Measurements from ENCODE around the gene CST5.

DNA sequence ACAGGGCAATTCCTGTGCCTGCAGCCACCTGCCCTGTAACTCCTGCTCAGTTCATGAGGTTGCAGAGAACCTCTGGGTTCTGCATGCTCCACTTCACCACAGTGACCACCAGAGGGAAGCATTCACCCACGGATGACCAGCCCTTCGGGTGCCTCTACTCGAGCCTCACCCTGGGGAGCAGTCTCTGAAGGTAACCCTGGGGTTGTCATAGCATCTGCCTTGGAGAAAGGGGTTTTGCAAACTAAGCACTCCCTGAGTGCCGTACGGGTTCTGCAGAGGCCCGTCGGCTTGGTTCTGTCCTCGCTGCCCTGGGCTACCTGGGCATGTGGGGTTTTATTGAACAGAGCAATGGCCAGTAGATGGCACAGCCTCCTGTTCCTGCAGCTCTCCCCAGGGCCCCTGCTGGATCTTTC, 10.2 kb upstream of the CST5 start:
- TF ChIP-seq ZFP37 (tag by site-specific recombination; IDR thresholded peaks at IDR 0.05): no peak
- TF ChIP-seq, protein P1, sequence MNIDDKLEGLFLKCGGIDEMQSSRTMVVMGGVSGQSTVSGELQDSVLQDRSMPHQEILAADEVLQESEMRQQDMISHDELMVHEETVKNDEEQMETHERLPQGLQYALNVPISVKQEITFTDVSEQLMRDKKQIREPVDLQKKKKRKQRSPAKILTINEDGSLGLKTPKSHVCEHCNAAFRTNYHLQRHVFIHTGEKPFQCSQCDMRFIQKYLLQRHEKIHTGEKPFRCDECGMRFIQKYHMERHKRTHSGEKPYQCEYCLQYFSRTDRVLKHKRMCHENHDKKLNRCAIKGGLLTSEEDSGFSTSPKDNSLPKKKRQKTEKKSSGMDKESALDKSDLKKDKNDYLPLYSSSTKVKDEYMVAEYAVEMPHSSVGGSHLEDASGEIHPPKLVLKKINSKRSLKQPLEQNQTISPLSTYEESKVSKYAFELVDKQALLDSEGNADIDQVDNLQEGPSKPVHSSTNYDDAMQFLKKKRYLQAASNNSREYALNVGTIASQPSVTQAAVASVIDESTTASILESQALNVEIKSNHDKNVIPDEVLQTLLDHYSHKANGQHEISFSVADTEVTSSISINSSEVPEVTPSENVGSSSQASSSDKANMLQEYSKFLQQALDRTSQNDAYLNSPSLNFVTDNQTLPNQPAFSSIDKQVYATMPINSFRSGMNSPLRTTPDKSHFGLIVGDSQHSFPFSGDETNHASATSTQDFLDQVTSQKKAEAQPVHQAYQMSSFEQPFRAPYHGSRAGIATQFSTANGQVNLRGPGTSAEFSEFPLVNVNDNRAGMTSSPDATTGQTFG (tag by site-specific recombination; IDR thresholded peaks at IDR 0.05; ENCODE audit: borderline replicate concordance): no peak
- TF ChIP-seq ZNF133 (tag by site-specific recombination; IDR thresholded peaks at IDR 0.05): no peak
- TF ChIP-seq, protein P2, sequence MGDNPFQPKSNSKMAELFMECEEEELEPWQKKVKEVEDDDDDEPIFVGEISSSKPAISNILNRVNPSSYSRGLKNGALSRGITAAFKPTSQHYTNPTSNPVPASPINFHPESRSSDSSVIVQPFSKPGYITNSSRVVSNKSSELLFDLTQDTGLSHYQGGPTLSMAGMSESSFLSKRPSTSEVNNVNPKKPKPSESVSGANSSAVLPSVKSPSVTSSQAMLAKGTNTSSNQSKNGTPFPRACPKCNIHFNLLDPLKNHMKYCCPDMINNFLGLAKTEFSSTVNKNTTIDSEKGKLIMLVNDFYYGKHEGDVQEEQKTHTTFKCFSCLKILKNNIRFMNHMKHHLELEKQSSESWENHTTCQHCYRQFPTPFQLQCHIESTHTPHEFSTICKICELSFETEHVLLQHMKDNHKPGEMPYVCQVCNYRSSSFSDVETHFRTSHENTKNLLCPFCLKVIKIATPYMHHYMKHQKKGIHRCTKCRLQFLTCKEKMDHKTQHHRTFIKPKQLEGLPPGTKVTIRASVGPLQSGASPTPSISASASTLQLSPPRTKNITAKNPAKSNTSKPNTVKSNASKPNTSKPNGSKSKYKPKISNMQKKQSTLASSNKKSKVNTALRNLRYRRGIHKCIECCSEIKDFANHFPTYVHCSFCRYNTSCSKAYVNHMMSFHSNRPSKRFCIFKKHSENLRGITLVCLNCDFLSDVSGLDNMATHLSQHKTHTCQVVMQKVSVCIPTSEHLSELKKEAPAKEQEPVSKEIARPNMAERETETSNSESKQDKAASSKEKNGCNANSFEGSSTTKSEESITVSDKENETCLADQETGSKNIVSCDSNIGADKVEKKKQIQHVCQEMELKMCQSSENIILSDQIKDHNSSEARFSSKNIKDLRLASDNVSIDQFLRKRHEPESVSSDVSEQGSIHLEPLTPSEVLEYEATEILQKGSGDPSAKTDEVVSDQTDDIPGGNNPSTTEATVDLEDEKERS (tag by site-specific recombination; IDR thresholded peaks at IDR 0.05): no peak
- TF ChIP-seq, protein P3, sequence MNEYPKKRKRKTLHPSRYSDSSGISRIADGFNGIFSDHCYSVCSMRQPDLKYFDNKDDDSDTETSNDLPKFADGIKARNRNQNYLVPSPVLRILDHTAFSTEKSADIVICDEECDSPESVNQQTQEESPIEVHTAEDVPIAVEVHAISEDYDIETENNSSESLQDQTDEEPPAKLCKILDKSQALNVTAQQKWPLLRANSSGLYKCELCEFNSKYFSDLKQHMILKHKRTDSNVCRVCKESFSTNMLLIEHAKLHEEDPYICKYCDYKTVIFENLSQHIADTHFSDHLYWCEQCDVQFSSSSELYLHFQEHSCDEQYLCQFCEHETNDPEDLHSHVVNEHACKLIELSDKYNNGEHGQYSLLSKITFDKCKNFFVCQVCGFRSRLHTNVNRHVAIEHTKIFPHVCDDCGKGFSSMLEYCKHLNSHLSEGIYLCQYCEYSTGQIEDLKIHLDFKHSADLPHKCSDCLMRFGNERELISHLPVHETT (tag by site-specific recombination; IDR thresholded peaks at IDR 0.05): no peak
- TF ChIP-seq ZNF837 (tag by site-specific recombination; IDR thresholded peaks at IDR 0.05): no peak
- TF ChIP-seq ZEB2 (tag by site-specific recombination; IDR thresholded peaks at IDR 0.05): no peak
- TF ChIP-seq, protein P4, sequence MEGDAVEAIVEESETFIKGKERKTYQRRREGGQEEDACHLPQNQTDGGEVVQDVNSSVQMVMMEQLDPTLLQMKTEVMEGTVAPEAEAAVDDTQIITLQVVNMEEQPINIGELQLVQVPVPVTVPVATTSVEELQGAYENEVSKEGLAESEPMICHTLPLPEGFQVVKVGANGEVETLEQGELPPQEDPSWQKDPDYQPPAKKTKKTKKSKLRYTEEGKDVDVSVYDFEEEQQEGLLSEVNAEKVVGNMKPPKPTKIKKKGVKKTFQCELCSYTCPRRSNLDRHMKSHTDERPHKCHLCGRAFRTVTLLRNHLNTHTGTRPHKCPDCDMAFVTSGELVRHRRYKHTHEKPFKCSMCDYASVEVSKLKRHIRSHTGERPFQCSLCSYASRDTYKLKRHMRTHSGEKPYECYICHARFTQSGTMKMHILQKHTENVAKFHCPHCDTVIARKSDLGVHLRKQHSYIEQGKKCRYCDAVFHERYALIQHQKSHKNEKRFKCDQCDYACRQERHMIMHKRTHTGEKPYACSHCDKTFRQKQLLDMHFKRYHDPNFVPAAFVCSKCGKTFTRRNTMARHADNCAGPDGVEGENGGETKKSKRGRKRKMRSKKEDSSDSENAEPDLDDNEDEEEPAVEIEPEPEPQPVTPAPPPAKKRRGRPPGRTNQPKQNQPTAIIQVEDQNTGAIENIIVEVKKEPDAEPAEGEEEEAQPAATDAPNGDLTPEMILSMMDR (tag by site-specific recombination; IDR thresholded peaks at IDR 0.05): peak; percentile 79
- TF ChIP-seq, protein P5, sequence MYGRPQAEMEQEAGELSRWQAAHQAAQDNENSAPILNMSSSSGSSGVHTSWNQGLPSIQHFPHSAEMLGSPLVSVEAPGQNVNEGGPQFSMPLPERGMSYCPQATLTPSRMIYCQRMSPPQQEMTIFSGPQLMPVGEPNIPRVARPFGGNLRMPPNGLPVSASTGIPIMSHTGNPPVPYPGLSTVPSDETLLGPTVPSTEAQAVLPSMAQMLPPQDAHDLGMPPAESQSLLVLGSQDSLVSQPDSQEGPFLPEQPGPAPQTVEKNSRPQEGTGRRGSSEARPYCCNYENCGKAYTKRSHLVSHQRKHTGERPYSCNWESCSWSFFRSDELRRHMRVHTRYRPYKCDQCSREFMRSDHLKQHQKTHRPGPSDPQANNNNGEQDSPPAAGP (tag by site-specific recombination; IDR thresholded peaks at IDR 0.05): no peak
- TF ChIP-seq ZNF670 (tag by site-specific recombination; IDR thresholded peaks at IDR 0.05; ENCODE audit: low read depth): no peak
- no peak for TF ChIP-seq ZNF629 (tag by site-specific recombination; IDR thresholded peaks at IDR 0.05)
- TF ChIP-seq ZBTB7A (tag by site-specific recombination; IDR thresholded peaks at IDR 0.05; ENCODE audit: low read depth): no peak

All from HEK293 (cell line).